ENCODE results near the gene ABCB8.

Gene ABCB8

DNA sequence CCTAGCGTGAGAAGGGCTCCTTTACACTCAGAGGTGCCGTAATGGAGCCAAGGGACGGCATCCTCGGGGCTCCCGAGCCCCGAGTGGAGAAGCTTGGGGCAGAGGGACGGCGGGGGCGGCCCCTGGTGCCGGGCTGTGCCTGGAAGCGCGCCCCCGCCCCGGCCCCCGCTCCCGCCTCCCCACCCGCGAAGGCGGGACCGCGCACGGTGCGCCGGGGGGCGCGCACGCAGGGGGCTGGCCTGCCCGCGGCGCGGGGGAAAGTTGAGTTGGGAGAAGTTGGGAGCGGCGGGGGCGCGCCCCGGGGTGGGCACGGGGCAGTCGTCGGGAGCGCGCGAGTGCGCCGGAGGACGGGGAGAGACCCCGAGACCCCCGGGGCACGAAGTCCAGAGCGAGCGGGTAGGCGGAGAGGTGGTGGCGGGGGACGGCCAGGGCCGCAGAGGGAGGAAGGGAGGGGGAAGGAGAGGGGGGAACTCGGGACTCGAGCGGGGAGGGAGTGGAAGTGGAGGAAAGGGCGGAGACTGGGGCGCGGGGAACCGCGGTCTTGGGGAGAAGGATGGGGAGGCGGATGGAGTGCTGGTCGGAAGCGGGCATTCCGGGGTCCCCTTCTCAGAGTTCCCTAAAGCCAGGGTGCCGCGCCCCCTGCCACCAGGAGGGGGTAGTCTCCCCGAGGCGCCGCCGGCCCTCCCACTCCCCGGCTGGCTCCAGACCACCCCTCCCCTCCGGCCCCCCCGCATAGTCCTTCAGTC is 31.3 kb downstream of the ABCB8 start, which contains the start of gene SLC4A2:
Gene SLC4A2, plus strand, starts transcription at position 223 of the 746 bp plus-strand sequence. CDS start 2,399 bp downstream, outside the sequence.
- peak; percentile 54 for DNase-seq

DNA sequence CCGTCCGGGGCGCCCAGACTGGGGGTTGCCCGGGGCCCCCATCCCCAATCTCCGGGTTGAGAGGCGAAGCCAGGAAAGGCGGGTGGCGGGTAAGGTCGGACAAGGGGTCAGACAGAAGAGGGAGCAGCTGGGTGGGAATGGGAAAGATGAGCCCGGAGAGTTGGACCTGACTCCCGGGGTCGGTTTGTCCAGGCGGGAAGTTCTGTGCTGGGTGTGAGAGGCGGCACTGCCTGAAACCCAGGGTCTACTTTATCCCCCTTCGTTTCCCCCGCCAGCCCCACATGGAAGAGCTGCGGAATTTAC is 31.8 kb downstream of the ABCB8 start:
- no peak for DNase-seq

DNA sequence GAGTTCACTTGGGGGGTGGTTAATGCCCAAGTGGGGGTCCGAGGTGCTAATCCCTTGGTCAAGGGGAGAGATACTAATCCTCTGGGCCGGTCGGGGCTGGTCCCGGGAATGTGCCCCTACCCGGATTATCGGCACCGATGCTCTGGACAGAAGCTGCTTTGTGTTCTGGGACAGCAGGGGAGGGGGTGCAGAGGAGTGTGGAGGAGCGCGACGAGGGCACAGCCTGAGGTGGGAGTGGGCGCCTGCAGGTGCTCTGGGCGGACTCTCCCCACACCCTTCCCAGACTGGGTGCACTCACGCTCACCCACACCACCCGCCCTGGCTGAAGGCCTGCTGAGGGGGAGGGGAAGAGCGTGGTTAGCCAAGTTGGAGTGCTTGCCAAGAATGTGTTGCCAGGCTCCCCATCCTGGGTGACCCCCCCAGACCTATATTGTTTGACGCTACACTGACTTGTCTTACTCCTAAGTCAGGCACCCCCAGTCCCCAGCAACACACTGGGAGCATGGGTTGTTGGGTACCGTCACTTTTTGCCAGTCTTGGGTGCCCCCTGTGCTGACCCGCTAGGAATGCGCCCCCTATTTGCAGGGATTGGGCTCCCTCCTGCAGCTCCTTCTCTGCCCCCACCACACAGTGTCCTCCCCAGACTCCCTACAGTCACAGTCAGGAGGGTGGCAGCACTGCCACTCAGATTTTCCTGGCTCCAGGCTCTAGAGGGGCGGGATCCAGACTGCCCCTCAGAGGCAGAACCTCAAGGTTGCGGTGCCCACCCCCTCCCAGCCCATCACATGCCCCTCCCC is 32.4 kb downstream of the ABCB8 start:
- no peak for DNase-seq

DNA sequence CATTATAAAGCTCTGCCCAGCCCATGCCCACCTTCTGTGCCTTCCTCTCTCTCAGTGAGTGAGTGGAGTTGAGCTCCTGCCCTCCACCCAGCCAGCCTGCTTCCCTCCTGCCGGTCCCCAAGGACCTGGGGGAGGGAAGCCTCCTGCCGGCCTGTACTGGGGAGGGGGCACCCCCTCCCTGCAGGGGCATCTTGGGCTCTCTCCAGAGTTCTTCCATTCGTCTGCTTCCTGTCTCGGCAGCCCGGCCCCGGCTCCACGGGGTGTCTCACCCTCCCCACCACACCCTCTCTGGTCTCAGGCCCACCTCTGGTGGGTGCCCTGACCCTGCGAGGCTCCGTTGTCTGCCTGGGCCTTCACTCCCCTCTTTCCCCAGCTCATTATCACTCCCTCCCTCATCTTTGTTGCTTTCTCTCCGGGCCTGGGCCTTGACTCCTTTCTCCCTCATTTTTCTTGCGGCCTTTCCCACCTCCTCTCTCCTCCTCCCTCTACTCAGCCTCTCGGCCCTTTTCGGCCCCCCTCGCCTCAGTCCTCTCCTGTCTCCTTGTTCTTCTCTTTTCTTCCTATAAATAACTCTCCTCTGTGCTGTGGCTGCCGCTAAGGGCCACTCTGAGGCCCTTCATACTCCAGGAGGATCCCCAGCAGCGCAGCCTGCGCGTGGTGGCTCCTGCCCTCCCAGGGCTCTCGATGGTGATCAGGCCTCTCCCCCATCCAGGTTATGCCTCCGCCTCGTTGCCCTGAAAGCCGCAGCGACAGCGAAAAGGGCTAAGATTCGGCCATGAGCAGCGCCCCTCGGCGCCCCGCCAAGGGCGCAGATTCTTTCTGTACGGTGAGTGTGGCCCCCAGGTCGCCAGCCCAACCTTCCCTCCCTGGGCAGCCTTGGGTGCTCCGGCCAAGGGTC is 33.2 kb downstream of the ABCB8 start:
- DNase-seq = no peak

DNA sequence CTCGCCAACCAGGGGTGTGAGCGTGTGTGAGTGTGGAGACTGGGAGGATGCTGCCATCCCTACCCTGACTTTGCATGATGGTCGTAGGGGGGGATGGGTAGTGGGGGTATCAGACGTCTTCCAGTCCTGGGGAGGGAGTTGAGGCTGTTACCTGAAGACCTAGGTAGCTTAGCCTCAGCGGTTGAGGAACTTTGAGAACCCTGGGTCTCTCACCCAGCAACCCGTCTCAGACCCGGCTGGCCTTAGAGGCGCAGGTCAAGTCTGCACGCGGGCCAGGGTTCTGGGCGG is 33.8 kb downstream of the ABCB8 start:
- DNase-seq = no peak

DNA sequence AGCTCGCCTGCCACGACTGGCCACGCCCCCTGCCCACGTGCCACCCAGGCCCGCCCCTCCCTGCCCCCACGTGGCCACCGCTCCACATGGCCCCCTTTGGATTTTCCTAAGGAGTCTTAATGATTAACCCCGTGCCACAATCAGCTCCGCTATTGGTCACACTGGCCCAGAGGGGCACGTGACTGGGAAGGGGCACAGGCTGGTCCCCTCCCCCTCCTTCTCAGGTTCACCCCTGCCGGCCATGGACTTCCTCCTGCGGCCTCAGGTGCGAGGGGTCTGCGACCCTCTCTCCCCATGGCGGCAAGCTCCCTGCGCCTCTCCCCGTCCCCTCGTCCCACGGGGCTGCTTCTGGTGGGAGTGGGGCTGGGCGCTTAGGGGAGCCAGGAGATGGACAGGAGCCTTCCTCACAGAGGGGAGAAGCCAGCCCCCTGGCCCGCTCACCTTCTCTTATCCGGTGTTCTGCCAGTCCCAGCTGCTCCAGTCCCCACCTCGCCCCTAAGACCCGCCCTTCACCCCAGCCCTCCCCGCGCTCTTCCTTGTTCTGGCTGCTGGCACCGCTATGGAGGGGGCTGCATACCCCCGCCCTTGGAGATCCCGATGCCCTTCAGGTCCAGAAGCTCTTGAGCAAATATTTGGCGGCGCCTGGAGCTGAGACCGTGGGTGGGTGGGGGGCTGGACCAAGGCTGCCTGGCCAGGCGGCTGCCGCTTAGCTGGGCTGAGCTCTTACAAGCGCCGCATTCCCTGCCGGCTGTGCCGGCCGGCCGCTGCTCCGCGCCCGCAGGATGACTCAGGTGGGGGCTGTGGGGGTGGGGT is 34.4 kb downstream of the ABCB8 start:
- DNase-seq = no peak

DNA sequence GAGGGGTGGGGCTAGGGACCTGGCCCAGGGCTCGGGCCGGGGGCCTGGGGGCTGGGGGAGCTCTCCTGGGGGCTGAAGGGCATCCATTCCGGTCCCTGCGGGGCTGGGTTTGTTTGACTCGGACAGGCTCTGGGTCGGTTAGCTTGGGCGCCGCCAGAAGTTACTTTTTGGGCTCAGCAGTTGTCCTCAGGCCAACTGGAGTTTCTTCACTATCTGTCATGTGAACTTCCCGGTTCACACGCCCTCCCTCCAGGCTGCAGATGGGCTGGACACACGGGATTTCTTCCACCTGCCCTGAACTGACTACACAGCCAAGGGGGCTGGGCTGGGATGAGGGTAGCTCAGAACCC is 34.9 kb downstream of the ABCB8 start:
- DNase-seq = no peak

DNA sequence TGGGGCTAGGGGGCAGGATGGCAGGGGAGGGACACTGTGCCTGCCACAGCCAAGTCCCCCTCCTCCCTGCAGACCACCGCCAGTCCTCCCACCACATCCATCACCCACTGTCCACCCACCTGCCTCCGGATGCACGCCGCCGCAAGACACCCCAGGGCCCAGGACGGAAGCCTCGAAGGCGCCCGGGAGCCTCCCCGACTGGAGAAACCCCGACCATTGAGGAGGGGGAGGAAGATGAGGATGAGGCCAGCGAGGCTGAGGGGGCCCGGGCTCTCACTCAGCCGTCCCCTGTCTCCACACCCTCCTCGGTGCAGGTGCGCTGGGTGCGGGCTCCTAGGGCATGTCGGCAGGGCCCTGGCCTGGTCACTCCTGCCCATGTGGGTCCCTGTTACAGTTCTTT is 36.2 kb downstream of the ABCB8 start:
- DNase-seq = no peak

DNA sequence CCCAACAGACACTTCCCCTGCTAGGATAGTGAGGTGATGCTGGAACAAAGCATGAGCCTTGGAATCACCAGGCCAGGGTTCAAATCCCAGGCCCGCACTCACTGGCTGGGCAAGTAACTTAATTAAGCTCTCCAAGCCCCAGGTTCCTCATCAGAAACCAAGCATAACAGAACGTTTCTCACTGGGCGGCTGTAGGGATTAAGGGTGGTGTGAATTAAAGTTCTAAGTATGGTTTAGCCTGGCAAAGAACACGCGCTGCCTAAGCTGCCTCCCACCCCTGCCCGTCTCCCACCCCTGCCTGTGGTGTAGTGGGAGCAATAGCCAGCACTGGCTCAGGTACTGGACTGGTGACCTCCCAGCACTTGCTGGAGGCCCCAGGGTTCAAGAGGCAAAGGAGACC is 36.7 kb downstream of the ABCB8 start:
- DNase-seq = no peak

DNA sequence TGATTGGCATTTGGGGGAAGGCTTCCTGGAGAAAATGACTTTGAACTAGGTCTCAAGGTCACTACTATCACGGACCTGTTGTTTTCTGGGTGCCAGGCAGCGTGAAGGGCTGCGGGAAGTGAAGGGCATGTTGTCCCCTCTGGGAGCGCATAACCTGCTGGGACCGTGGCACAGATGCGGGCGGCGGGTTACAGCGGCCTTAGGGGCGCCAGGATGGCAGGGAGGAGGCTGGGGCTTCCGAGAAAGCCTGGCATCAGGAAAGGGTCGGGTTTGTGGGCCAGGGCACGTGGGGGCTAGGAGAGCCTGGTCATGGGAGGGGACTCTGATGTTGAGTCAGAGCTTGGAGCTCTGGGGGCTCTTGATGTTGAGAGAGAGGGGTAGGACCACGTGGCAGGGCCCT is 37.3 kb downstream of the ABCB8 start:
- DNase-seq = no peak

DNA sequence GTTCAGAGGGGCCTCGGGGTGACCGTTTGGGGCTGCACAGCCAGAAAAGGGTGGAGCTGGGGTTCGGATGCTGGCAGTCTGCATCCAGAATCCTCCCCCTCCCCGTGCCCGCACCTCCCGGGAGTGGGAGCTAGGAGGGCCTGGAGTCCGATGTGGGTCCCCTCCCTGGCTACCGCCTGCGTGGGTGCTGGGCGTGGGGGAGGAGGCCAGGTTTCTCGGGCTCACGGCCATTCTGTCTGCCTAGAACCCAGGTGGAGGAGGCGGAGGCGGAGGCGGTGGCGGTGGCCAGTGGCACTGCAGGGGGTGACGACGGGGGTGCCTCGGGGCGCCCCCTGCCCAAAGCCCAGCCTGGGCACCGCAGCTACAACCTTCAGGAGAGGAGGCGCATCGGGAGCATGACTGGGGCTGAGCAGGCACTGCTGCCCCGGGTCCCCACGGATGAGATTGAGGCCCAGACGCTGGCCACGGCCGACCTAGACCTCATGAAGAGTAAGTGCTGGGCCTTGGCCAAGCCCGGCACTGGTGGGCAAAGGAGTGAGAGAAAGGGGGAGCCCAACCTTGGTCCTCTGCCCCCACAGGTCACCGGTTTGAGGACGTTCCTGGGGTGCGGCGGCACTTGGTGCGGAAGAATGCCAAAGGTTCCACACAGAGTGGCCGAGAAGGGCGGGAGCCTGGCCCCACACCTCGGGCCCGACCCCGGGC is 38.2 kb downstream of the ABCB8 start:
- DNase-seq = no peak

DNA sequence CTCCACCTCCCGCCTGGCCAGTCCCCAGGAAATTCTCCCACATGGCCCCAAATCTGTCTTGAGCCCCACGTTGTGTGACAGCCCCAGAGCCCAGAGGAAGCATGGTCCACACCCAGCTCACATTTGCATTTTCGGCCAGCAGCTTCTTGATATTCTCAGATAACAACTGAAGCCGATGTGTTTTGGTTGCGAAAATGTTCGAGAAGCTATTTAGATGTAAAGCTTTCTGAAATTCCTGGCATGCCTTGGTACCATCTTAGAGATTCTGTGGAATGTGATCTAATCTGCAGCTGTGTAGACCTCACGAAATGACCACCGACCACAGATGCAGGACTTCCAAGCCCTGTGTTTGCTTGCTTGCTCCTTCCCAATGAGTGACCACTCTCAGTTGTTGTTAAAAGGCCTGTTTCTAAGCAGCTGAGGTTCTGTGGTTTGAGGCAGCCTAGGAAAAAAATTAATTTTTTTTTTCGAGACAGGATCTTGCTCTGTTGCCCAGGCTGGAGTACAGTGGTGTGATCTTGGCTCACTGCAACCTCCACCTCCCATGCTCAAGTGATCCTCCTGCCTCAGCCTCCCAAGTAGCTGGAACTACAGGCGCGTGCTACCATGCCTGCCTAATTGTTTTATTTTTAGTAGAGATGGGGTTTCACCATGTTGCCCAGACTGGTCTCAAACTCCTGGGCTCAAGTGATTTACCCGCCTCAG is 40.0 kb downstream of the ABCB8 start:
- DNase-seq = no peak

DNA sequence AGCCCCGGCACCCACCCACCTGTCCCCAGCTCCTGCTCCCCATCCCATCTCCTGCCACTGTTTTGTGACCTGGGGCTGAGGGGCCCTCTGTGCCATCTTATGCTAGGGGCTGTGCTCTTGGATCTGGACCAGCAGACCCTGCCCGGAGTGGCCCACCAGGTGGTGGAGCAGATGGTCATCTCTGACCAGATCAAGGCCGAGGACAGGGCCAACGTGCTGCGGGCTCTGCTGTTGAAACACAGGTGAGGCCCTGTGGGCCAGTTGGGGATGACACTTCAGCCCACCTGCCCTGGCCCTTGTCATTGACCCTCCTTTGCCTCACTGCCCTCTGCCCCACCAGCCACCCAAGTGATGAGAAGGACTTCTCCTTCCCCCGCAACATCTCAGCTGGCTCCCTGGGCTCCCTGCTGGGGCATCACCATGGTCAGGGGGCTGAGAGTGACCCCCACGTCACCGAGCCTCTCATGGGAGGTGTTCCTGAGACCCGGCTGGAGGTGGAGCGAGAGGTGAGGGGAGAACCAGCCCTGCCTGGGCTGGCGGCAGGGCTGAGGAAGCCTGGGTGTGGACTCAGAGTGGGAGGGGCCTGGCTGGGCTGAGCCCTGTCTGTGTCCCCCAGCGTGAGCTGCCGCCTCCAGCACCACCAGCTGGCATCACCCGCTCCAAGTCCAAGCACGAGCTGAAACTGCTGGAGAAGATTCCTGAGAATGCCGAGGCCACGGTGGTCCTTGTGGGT is 41.8 kb downstream of the ABCB8 start:
- DNase-seq = no peak

DNA sequence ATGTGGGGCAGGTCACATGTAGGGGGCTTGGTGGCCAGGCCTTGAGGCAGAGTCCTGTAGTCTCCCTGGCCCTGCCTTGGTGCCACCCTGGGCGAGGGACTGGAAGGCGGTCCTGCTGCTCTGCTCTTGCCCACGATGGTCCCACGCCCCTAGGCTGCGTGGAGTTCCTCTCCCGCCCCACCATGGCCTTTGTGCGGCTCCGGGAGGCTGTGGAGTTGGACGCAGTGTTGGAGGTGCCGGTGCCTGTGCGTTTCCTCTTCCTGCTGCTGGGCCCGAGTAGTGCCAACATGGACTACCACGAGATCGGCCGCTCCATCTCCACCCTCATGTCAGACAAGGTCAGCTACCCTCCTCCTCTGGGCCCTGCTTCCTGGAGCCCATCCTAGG is 42.3 kb downstream of the ABCB8 start:
- DNase-seq = no peak

DNA sequence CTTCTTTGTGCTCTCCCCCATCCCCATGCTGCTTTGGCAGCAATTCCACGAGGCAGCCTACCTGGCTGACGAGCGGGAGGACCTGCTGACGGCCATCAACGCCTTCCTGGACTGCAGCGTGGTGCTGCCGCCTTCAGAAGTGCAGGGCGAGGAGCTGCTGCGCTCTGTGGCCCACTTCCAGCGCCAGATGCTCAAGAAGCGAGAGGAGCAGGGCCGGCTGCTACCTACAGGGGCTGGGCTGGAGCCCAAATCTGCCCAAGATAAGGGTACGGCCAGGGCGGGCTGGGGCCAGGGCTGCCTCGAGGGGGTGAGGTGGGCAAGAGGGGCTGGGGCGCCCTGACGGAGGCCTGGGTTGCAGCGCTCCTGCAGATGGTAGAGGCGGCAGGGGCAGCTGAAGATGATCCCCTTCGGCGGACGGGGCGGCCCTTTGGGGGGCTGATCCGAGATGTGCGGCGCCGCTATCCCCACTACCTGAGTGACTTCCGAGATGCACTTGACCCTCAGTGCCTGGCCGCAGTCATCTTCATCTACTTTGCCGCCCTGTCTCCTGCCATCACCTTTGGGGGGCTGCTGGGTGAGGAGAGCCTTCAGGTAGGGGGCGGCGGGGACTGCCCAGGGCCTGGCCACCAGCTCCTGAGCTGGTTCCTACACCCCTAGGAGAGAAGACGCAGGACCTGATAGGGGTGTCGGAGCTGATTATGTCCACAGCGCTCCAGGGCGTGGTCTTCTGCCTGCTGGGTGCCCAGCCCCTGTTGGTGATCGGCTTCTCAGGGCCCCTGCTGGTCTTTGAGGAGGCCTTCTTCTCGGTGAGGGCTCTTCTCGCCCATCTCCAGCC is 43.0 kb downstream of the ABCB8 start:
- DNase-seq = no peak

DNA sequence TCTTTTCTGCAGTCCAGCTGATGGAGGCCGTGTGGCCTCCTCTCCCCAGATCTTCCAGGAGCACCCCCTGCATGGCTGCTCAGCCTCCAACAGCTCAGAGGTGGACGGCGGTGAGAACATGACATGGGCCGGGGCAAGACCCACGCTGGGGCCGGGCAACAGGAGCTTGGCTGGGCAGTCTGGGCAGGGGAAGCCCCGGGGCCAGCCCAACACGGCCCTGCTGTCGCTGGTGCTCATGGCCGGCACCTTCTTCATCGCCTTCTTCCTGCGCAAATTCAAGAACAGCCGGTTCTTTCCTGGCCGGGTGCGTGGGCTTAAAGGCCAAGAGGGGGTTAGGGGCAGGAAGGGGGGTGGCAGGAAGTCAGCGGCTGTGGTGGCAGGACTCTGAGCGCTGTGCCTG is 45.7 kb downstream of the ABCB8 start:
- DNase-seq = no peak

DNA sequence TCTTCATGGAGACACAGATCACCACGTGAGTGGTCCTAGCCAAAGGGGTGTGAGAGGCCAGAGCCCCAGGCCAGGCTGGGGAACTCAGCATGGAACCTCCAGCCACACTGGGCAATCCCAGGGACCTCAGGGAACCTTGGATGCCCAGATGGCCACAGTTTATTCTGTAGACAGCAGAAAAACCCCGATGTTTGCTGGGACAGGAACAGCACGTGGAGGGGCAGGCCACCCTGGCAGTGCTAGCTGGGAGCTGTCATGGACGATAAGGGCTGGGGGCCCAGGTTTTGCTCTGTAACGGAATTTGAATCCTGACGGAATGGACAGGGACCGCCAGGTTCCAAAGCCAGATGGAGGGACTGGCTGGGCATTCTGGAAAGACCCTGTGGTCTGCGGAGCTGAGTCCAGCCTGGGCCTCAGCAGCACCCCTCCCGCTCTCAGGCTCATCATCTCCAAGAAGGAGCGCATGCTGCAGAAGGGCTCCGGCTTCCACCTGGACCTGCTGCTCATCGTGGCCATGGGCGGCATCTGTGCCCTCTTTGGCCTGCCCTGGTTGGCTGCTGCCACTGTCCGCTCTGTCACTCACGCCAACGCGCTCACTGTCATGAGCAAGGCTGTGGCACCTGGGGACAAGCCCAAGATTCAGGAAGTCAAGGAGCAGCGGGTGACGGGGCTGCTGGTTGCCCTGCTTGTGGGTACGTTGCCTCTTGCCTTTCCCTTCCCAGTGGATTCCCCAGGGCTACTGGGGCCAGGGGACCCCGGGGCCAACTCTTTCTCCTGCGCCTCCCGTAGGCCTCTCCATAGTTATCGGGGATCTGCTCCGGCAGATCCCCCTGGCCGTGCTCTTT is 46.8 kb downstream of the ABCB8 start:
- DNase-seq = no peak

DNA sequence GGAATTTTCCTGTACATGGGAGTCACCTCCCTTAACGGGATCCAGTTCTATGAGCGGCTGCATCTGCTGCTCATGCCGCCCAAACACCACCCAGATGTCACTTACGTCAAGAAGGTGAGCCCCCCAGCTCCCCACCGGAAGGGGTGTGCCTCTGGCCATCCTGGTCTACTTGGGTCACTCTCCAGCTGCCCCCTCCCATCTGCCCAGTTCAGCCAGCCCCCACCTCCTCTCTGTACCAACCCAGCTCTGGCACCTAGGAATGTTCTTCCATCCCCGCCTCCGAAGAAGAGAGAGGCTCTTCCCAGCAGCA is 47.4 kb downstream of the ABCB8 start:
- no peak for DNase-seq

DNA sequence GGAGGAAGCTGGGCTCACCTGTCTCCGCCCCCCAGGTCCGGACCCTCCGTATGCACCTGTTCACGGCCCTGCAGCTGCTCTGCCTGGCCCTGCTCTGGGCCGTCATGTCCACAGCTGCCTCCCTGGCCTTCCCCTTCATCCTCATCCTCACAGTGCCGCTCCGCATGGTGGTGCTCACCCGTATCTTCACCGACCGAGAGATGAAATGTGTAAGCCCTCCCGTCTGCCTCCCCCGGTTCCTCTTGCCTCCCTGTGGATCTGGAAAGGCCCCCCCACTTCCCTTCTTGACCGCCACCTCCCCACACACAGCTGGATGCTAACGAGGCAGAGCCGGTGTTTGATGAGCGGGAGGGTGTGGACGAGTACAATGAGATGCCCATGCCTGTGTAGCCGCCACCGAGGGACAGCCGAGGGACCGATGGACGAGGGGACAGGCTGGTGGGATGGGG is 47.8 kb downstream of the ABCB8 start:
- no peak for DNase-seq
